HepG2 (cell line): Measurements from ENCODE around the gene UNC79. TPM values are rescaled to one million over a fixed set of nuclear protein-coding genes. Genes with fewer than 3 reads are reported as not detected.

Source experiments
- ATAC-seq: fragments of 200-7000 bp; cut with Tn5 transposase; 3 replicates; pipeline ENCODE4 v1.9.1; 2020; ENCODE audit warnings: mild to moderate bottlenecking, moderate library complexity
- BruUV-seq: library from RNA; stranded (reverse); fragments of 400-500 nt; replicated peaks from 2 replicates; lab custom pipeline; 2021; lab: Mats Ljungman, UMichigan
- CTCF ChIA-PET: fragments of 300-600 bp; formaldehyde crosslinking; extraction: SDS; loops from one replicate; lab custom pipeline; 2021; ENCODE audit warnings: low total read pairs, inconsistent platforms, low intra/inter-chr PET ratio; lab: Yijun Ruan, JAX
- POLR2A ChIA-PET: fragments of 350-600 bp; sonication (Branson Sonifier 250); formaldehyde crosslinking; loops from one replicate; lab custom pipeline; 2020; ENCODE audit warnings: antibody characterized with exemption, inconsistent platforms; lab: Yijun Ruan, JAX
- DNase-seq: peaks from one replicate; pipeline ENCODE4 v3.0.0-alpha.2; 2015; ENCODE audit warnings: low spot score
- FAIRE-seq: peaks from 3 replicates; lab custom pipeline; 2011; peaks lifted over from hg19 to GRCh38; lab: Jason Lieb, UNC
- H2AFZ ChIP-seq: one replicate; pipeline ENCODE4 v1.6.1; 2011; ENCODE audit warnings: low read length, inconsistent platforms
- H3K27ac ChIP-seq: fragments of 300-600 bp; 3 replicates; pipeline ENCODE4 v1.8.0; 2011; ENCODE audit warnings: mixed run types, mild to moderate bottlenecking, mixed read lengths, low read length, inconsistent platforms; ENCODE audit not compliant: insufficient read depth; ENCODE audit errors: extremely low read length
- H3K27me3 ChIP-seq, 2 experiments: fragments of 200-600 bp in 1 of 2; 2 replicates in 1 of 2; 3 replicates in 1 of 2; pipeline versions ENCODE4 v1.6.0 to v1.8.0; 2011; ENCODE audit warnings: low read length in 2 of 2, mild to moderate bottlenecking in 2 of 2, moderate library complexity in 2 of 2, inconsistent platforms in 1 of 2; ENCODE audit not compliant: insufficient read depth in 2 of 2, control insufficient read depth in 1 of 2
- H3K36me3 ChIP-seq, 2 experiments: fragments of 200-600 bp in 1 of 2; replicated peaks in 1 of 2; 2 replicates in 1 of 2; 3 replicates in 1 of 2; pipeline versions ENCODE4 v1.5.1 to v1.8.0; 2011; ENCODE audit warnings: low read length in 2 of 2, inconsistent platforms in 1 of 2; ENCODE audit not compliant: insufficient read depth in 2 of 2, control insufficient read depth in 1 of 2
- H3K4me1 ChIP-seq: 2 replicates; pipeline ENCODE4 v1.5.1; 2012; ENCODE audit warnings: low read length, inconsistent platforms; ENCODE audit not compliant: insufficient read depth
- H3K4me2 ChIP-seq: 2 replicates; pipeline ENCODE4 v1.6.0; 2011; ENCODE audit warnings: low read depth, low read length, inconsistent platforms
- H3K4me3 ChIP-seq, 3 experiments: fragments of 200-600 bp in 1 of 3; sonication (generic), shearing (Covaris generic) in 1 of 3; replicated peaks in 1 of 3; 2 replicates each; pipeline ENCODE4 v1.5.1; 2011 to 2016; ENCODE audit warnings: low read length in 3 of 3, inconsistent platforms in 2 of 3, low read depth in 2 of 3, mild to moderate bottlenecking in 2 of 3, control low read depth in 1 of 3, mixed read lengths in 1 of 3; ENCODE audit not compliant: insufficient read depth in 1 of 3
- H3K79me2 ChIP-seq: one replicate; pipeline ENCODE4 v1.6.1; 2011; ENCODE audit warnings: low read length, inconsistent platforms; ENCODE audit not compliant: insufficient read depth
- H3K9ac ChIP-seq: 2 replicates; pipeline ENCODE4 v1.6.0; 2011; ENCODE audit warnings: mild to moderate bottlenecking, low read depth, low read length, inconsistent platforms; ENCODE audit not compliant: insufficient read depth
- H3K9me3 ChIP-seq: 2 replicates; pipeline ENCODE4 v1.5.1; 2012; ENCODE audit warnings: mild to moderate bottlenecking, low read length
- H4K20me1 ChIP-seq: 2 replicates; pipeline ENCODE4 v1.6.0; 2011; ENCODE audit warnings: inconsistent platforms, mild to moderate bottlenecking, low read length, moderate library complexity; ENCODE audit not compliant: insufficient read depth
- ARNTL ChIP-seq: sonication (generic); formaldehyde crosslinking; IDR thresholded peaks from 2 replicates; pipeline ENCODE4 v1.4.0; 2020; ENCODE audit warnings: mild to moderate bottlenecking, missing genetic modification reagents
- ATF7-NPFF ChIP-seq: sonication (generic); formaldehyde crosslinking; IDR thresholded peaks from 2 replicates; pipeline ENCODE4 v1.8.1; 2023; ENCODE audit warnings: mild to moderate bottlenecking, low read depth, missing genetic modification reagents, moderate library complexity
- CEBPB ChIP-seq: IDR thresholded peaks from 2 replicates; pipeline ENCODE4 v1.6.1; 2011; ENCODE audit warnings: low read depth, low read length, improper control_type of control experiment, borderline replicate concordance
- HOMEZ ChIP-seq: IDR thresholded peaks from 2 replicates; pipeline ENCODE4 v1.6.1; 2016; ENCODE audit warnings: low read depth
- KLF13 ChIP-seq: sonication (generic); formaldehyde crosslinking; IDR thresholded peaks from 2 replicates; pipeline ENCODE4 v1.4.0; 2020; ENCODE audit warnings: mild to moderate bottlenecking, missing genetic modification reagents
- NR3C1 ChIP-seq: sonication (generic); formaldehyde crosslinking; IDR thresholded peaks from 2 replicates; pipeline ENCODE4 v1.4.0; 2020; ENCODE audit warnings: missing genetic modification reagents
- RAD51 ChIP-seq: fragments of 450-650 bp; IDR thresholded peaks from 2 replicates; pipeline ENCODE4 v1.6.1; 2016; ENCODE audit warnings: borderline replicate concordance
- RFXANK ChIP-seq: IDR thresholded peaks from 2 replicates; pipeline ENCODE4 v1.6.1; 2016
- RFXAP ChIP-seq: sonication (generic); formaldehyde crosslinking; IDR thresholded peaks from 2 replicates; pipeline ENCODE4 v1.4.0; 2020; ENCODE audit warnings: missing genetic modification reagents, borderline replicate concordance
- SYNCRIP ChIP-seq: fragments of 200-400 bp; formaldehyde crosslinking; IDR thresholded peaks from 2 replicates; pipeline ENCODE4 v1.6.1; 2018; ENCODE audit warnings: mild to moderate bottlenecking, low read depth, low read length; ENCODE audit not compliant: insufficient read depth
- ZBTB2 ChIP-seq: sonication (generic); formaldehyde crosslinking; IDR thresholded peaks from 2 replicates; pipeline ENCODE4 v1.8.0; 2022; ENCODE audit warnings: low read depth, missing genetic modification reagents
- ZBTB3 ChIP-seq: sonication (generic); formaldehyde crosslinking; IDR thresholded peaks from 2 replicates; pipeline ENCODE4 v1.4.0; 2020; ENCODE audit warnings: low read depth, mild to moderate bottlenecking, moderate library complexity, missing genetic modification reagents, borderline replicate concordance
- ZNF142 ChIP-seq: sonication (generic); formaldehyde crosslinking; IDR thresholded peaks from 2 replicates; pipeline ENCODE4 v1.4.0; 2020; ENCODE audit warnings: missing genetic modification reagents
- ZNF34 ChIP-seq: sonication (generic); formaldehyde crosslinking; IDR thresholded peaks from 2 replicates; pipeline ENCODE4 v1.4.0; 2020; ENCODE audit warnings: mild to moderate bottlenecking, missing genetic modification reagents, borderline replicate concordance
- ZNF430 ChIP-seq: sonication (generic); formaldehyde crosslinking; IDR thresholded peaks from 2 replicates; pipeline ENCODE4 v1.9.0; 2021; ENCODE audit warnings: mild to moderate bottlenecking, missing genetic modification reagents
- ZNF607 ChIP-seq: sonication (generic); formaldehyde crosslinking; IDR thresholded peaks from 2 replicates; pipeline ENCODE4 v1.5.1; 2020; ENCODE audit warnings: missing genetic modification reagents, mild to moderate bottlenecking, borderline replicate concordance
- ZNF83 ChIP-seq: sonication (generic); formaldehyde crosslinking; IDR thresholded peaks from 2 replicates; pipeline ENCODE4 v1.4.0; 2020; ENCODE audit warnings: missing genetic modification reagents, mild to moderate bottlenecking, borderline replicate concordance
- WGBS: methylation state at CpG from one replicate; pipeline ENCODE4 v1.1.6; 2017; ENCODE audit warnings: low lambda C conversion rate; 5-methylcytosine and 5-hydroxymethylcytosine counted together
- in situ Hi-C: cut with HindIII; loops from 2 replicates; pipeline ENCODE4 v1.10.0; 2017; ENCODE audit warnings: low pct_unique_long_range_greater_than_20kb; ENCODE audit not compliant: extremely low pct_ligation_motif_present
- intact Hi-C: fragments of 100-400 bp; cut with micrococcal nuclease; formaldehyde crosslinking; loops from one replicate; pipeline ENCODE4 v1.10.0; 2022; ENCODE audit not compliant: unreplicated experiment
- polyA plus RNA-seq, 8 experiments: library from polyadenylated mRNA; depleted of rRNA in 3 of 8; stranded (reverse) in 7 of 8; unstranded in 1 of 8; fragments of >200 nt; fragmentation: Illumina TruSeq in 4 of 8; extraction: Trizol in 4 of 8; gene quantifications; 2 replicates each; pipeline versions ENCODE4 v1.2.1 to v1.2.3, GENCODE V29; 2011 to 2016; ENCODE audit warnings: low read depth in 4 of 8, missing spikeins in 1 of 8, mixed read lengths in 1 of 8; ENCODE audit not compliant: insufficient read depth in 1 of 8
- total RNA-seq, 5 experiments: library from RNA; depleted of rRNA; stranded (reverse); fragments of >200 nt; fragmentation: Illumina TruSeq; extraction: Trizol; gene quantifications; 2 replicates each; pipeline ENCODE4 v1.2.3, GENCODE V29; 2016; ENCODE audit warnings: low read depth in 1 of 5

Gene UNC79
- total and polyA plus RNA-seq, 2 of the 13 experiments (the other 11 are each of a cell fraction or from before 2014, with no cell fraction given) = under 0.01 TPM; not detected in 1

- no peaks in the 10 kb centered on the region for H4K20me1 ChIP-seq
- TF ChIP-seq ZNF430 = no peak
- TF ChIP-seq HOMEZ (CRISPR knock-in tag) = no peak
- no peak for TF ChIP-seq ZBTB3
- TF ChIP-seq SYNCRIP = no peak
- TF ChIP-seq ZNF34 (CRISPR knock-in tag) = no peak
- no peak for TF ChIP-seq RFXAP (CRISPR knock-in tag)
- TF ChIP-seq NR3C1 = no peak
- TF ChIP-seq ZBTB2 (CRISPR knock-in tag) = no peak
- no peak for TF ChIP-seq CEBPB
- no peak for TF ChIP-seq ZNF142 (CRISPR knock-in tag)
- TF ChIP-seq ATF7-NPFF (CRISPR knock-in tag) = no peak
- TF ChIP-seq RAD51 = no peak
- no peak for TF ChIP-seq ARNTL (CRISPR knock-in tag)
- no peak for TF ChIP-seq ZNF83 (CRISPR knock-in tag)
- TF ChIP-seq ZNF607 = no peak
- TF ChIP-seq KLF13 (CRISPR knock-in tag) = no peak
- TF ChIP-seq RFXANK (CRISPR knock-in tag) = no peak
Observed at GRCh38 chr14:93531644-93532043, 100.9 kb downstream of the UNC79 start.

More at GRCh38 chr14:93531644-93532043, 100.9 kb downstream of the UNC79 start:
- in situ Hi-C loops = no loop called here
- no TSS peak for BruUV-seq
- CTCF ChIA-PET = no interaction called here
- ATAC-seq (no peak), DNase-seq (no peak), FAIRE-seq (no peak)
- Histone ChIP-seq H3K27ac (no peak overlapping the region), H3K4me1 (no peaks in the 10 kb centered on the region), H3K4me2 (no peak overlapping the region), H3K79me2 (no peaks in the 10 kb centered on the region), H3K36me3 (no peaks in the 10 kb centered on the region), H3K27me3 (peaks cover 0 to 1% of the 10 kb centered on the region in 2 experiments; a peak in 2 of 5 replicates), H3K9me3 (no peaks in the 10 kb centered on the region), H3K4me3 (no peak overlapping the region), H3K9ac (no peak overlapping the region), H2AFZ (no peak overlapping the region)
- intact Hi-C loops = loop anchor here (1.0 kb wide), 1 partner anchor 40 kb away; no protein-coding TSS in a partner anchor
- POLR2A ChIA-PET = no interaction called here
- WGBS = 0% methylated on average over 1 of the region's 1 CpG
